ENCODE results near the gene CCN5.

CCN5 gene

GRCh38 chr20:44735816-44736169 is 20.6 kb downstream of the CCN5 start:
- Histone ChIP-seq H3K27ac (ENCODE audit: low read depth, low read length) (no peak overlapping the region), H3K27me3 (ENCODE audit: low read length) (no peaks in the 10 kb centered on the region), H3K4me3 (ENCODE audit: insufficient read depth, low read length, poor library complexity, severe bottlenecking) (peak overlapping the region; percentile 19), H3F3A (ENCODE audit: insufficient read depth) (no peaks in the 10 kb centered on the region), H3K79me2 (ENCODE audit: insufficient read depth, low read length) (no peaks in the 10 kb centered on the region), H3K9me3 (ENCODE audit: insufficient read depth, low read length) (no peaks in the 10 kb centered on the region; the same call in 1 of the 2 replicates), H3K36me3 (ENCODE audit: low read length) (no peaks in the 10 kb centered on the region), H3K4me2 (ENCODE audit: low read depth, low read length, poor library complexity, severe bottlenecking) (peak overlapping the region; percentile 52), H4K20me1 (ENCODE audit: low read depth, low read length) (no peaks in the 10 kb centered on the region), H3K9me2 (replicated peaks; ENCODE audit: insufficient read depth, low read length) (no peaks in the 10 kb centered on the region), H2AFZ (ENCODE audit: low read depth, low read length, severe bottlenecking) (peak overlapping the region; percentile 99), H3K9ac (ENCODE audit: low read length) (no peak overlapping the region)
- no peak for TF ChIP-seq EZH2phosphoT487 (conservative IDR thresholded peaks at IDR 0.05; ENCODE audit: low read length)
- TF ChIP-seq CTCF (IDR thresholded peaks at IDR 0.05; ENCODE audit: insufficient read depth, low read length, poor library complexity, severe bottlenecking): no peak

DNA sequence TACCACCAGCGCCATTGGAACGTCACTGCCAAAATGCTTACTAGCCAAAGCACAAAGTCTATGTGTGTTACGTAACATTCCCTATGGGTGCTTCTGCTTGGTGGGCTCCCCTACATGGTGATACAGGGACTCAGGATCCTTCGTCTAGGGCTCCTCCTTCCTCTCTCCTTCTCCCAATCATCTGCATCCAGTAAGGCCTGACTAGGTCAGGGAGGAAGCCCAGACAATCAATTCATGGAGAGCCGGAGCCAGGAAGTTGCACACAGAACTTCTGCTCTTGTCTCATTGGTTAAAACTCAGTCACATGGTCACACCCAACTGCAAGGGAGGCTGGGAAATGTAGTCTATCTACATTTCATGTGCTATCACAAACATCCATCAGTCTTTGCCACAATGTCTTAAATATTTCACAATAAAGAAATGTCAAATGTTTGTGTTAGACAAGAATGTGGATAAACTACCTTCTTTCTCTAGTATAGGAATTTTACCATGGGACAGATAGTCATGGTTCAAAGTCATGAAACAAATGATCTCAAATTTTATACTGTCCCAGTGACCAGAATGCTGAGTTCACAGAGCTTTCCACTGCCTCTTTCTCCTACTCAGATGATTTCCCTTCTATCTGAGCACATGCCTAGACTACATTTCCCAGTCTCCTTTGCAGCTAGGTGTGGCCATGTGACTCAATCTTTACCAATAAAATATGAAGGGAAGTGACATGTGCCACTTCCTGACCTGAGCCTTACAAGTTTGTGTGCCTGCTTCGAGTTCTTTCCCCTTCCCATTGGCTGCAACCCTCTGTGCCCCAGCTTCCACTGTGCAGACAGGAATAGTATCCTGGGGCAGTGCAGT is 21.2 kb downstream of the CCN5 start:
- H2AFZ ChIP-seq (ENCODE audit: low read depth, low read length, severe bottlenecking): peak overlapping the region; percentile 99
- H3K27ac ChIP-seq (ENCODE audit: low read depth, low read length): no peak overlapping the region

DNA sequence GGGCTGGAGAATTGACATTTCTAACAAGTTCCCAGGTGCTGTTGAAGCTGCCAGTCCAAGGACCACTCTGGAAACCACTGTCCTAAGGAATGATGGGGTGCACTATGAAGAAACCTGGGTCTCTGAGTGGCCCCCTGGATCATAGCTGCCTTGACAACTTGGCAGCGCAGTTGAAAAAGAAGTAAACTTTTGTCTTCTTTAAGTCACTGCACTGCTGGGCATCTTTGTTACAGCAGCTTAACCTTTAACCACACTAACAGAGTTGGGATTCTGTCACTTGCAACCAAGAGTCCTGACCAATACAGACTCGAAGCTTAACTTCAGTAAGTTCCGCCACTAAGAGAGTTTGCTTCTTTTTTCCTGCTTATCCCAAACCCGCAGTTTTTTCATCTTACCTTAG is 21.9 kb downstream of the CCN5 start:
- Histone ChIP-seq H3K9me3 (ENCODE audit: insufficient read depth, low read length) (no peaks in the 10 kb centered on the region; the same call in 1 of the 2 replicates), H3K27ac (ENCODE audit: low read depth, low read length) (no peak overlapping the region), H3K79me2 (ENCODE audit: insufficient read depth, low read length) (no peaks in the 10 kb centered on the region), H4K20me1 (ENCODE audit: low read depth, low read length) (no peaks in the 10 kb centered on the region), H2AFZ (ENCODE audit: low read depth, low read length, severe bottlenecking) (peak overlapping the region; percentile 99), H3K4me3 (ENCODE audit: insufficient read depth, low read length, poor library complexity, severe bottlenecking) (no peak overlapping the region), H3K27me3 (ENCODE audit: low read length) (no peaks in the 10 kb centered on the region), H3F3A (ENCODE audit: insufficient read depth) (no peaks in the 10 kb centered on the region), H3K36me3 (ENCODE audit: low read length) (no peaks in the 10 kb centered on the region), H3K9ac (ENCODE audit: low read length) (no peak overlapping the region), H3K9me2 (replicated peaks; ENCODE audit: insufficient read depth, low read length) (no peaks in the 10 kb centered on the region), H3K4me2 (ENCODE audit: low read depth, low read length, poor library complexity, severe bottlenecking) (no peak overlapping the region)
- no peak for TF ChIP-seq EZH2phosphoT487 (conservative IDR thresholded peaks at IDR 0.05; ENCODE audit: low read length)
- TF ChIP-seq CTCF (IDR thresholded peaks at IDR 0.05; ENCODE audit: insufficient read depth, low read length, poor library complexity, severe bottlenecking): no peak

More for the DNA sequence above, 21.2 kb downstream of the CCN5 start:
- no peaks in the 10 kb centered on the region for H3K27me3 ChIP-seq (ENCODE audit: low read length)
- no peaks in the 10 kb centered on the region for H3K36me3 ChIP-seq (ENCODE audit: low read length)
- H4K20me1 ChIP-seq (ENCODE audit: low read depth, low read length): no peaks in the 10 kb centered on the region
- TF ChIP-seq CTCF (IDR thresholded peaks at IDR 0.05; ENCODE audit: insufficient read depth, low read length, poor library complexity, severe bottlenecking): no peak
- TF ChIP-seq EZH2phosphoT487 (conservative IDR thresholded peaks at IDR 0.05; ENCODE audit: low read length): no peak
- no peaks in the 10 kb centered on the region for H3F3A ChIP-seq (ENCODE audit: insufficient read depth)
- peak overlapping the region; percentile 19 for H3K4me3 ChIP-seq (ENCODE audit: insufficient read depth, low read length, poor library complexity, severe bottlenecking)
- no peak overlapping the region for H3K9ac ChIP-seq (ENCODE audit: low read length)
- no peaks in the 10 kb centered on the region for H3K79me2 ChIP-seq (ENCODE audit: insufficient read depth, low read length)
- H3K9me3 ChIP-seq (ENCODE audit: insufficient read depth, low read length): no peaks in the 10 kb centered on the region; the same call in 1 of the 2 replicates
- no peaks in the 10 kb centered on the region for H3K9me2 ChIP-seq (replicated peaks; ENCODE audit: insufficient read depth, low read length)
- peak overlapping the region; percentile 52 for H3K4me2 ChIP-seq (ENCODE audit: low read depth, low read length, poor library complexity, severe bottlenecking)
